ENCODE results near the gene DYRK4.

DNA sequence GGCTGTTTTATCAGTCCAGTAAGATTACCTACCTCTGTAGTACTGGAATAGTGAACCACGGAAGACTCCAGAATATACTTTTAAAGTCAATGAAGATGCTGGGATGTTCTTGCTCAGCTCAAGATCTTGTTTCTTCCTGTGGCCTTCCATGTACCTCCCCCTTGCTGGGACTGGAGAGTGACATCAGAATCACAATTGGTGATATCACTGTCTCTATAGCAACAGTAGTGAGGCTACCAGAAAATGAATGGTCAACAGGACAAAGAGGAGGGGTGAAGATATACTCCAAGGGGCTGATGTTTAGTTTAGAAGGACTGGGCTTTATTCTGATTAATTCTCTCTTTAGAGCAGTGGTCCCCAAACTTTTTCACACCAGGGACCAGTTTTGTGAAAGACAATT lies 83.0 kb downstream of the DYRK4 start:
- TF ChIP-seq CTCF (IDR thresholded peaks at IDR 0.05) = no peak
- no peak for TF ChIP-seq POLR2AphosphoS5 (IDR thresholded peaks at IDR 0.05; ENCODE audit: low read depth, low read length)
- no peak for TF ChIP-seq REST (IDR thresholded peaks at IDR 0.05; ENCODE audit: insufficient read depth in 1 of 2, low read depth in 2 of 2, low read length in 1 of 2)
- no peak for TF ChIP-seq TCF7L2 (IDR thresholded peaks at IDR 0.05; ENCODE audit: low read depth, low read length)

Measured in Panc1 (cell line).